WTC11 (cell line): ENCODE data around the gene ATG2B.

Experiments
- AFF4 ChIP-seq: sonication (generic); formaldehyde crosslinking; IDR thresholded peaks from 2 replicates; pipeline ENCODE4 v1.8.1; 2023; ENCODE audit warnings: mild to moderate bottlenecking, missing genetic modification reagents, borderline replicate concordance
- CTCF ChIP-seq: fragments of 200-600 bp; IDR thresholded peaks from 2 replicates; pipeline ENCODE4 v1.8.0; 2022; ENCODE audit warnings: antibody characterized with exemption
- NR3C1 ChIP-seq: sonication (generic); formaldehyde crosslinking; conservative IDR thresholded peaks from 2 replicates; pipeline ENCODE4 v1.8.1; 2023; ENCODE audit warnings: low read depth, mild to moderate bottlenecking, missing genetic modification reagents
- ZBTB21 ChIP-seq: sonication (generic); formaldehyde crosslinking; IDR thresholded peaks from 2 replicates; pipeline ENCODE4 v1.8.1; 2023; ENCODE audit warnings: mild to moderate bottlenecking, missing genetic modification reagents, borderline replicate concordance
- ZNF317 ChIP-seq: sonication (generic); formaldehyde crosslinking; IDR thresholded peaks from 2 replicates; pipeline ENCODE4 v1.8.1; 2023; ENCODE audit warnings: low read depth, mild to moderate bottlenecking, moderate library complexity, missing genetic modification reagents, borderline replicate concordance

GRCh38 chr14:96274122-96274521, 89.0 kb downstream of the ATG2B start:
- no peak for TF ChIP-seq NR3C1
- no peak for TF ChIP-seq ZNF317
- TF ChIP-seq AFF4 (CRISPR knock-in tag) = no peak
- TF ChIP-seq CTCF = no peak
- no peak for TF ChIP-seq ZBTB21
